HepG2 (cell line): Measurements from ENCODE around the gene ARHGEF10L. TPM values are rescaled to one million over a fixed set of nuclear protein-coding genes. Genes with fewer than 3 reads are reported as not detected.

ENCODE experiments used
- KAT8 ChIP-seq: IDR thresholded peaks from 2 replicates; pipeline ENCODE4 v1.6.1; 2016; ENCODE audit warnings: missing genetic modification reagents, missing compliant biosample characterization
- MAZ ChIP-seq, 2 experiments: sonication (generic) in 1 of 2; formaldehyde crosslinking in 1 of 2; IDR thresholded peaks; 2 replicates each; pipeline versions ENCODE4 v1.5.0 to v1.6.1; 2012 to 2020; ENCODE audit warnings: low read depth in 2 of 2, mild to moderate bottlenecking in 2 of 2, borderline replicate concordance in 1 of 2, improper control_type of control experiment in 1 of 2, low read length in 1 of 2, missing genetic modification reagents in 1 of 2, moderate library complexity in 1 of 2
- SP1 ChIP-seq, 2 experiments: fragments of 450-650 bp in 1 of 2; sonication (generic) in 1 of 2; formaldehyde crosslinking in 1 of 2; IDR thresholded peaks; 2 replicates each; pipeline versions ENCODE4 v1.4.0 to v1.6.1; 2016 to 2020; ENCODE audit warnings: missing genetic modification reagents in 1 of 2
- ZBTB26 ChIP-seq: IDR thresholded peaks from 2 replicates; pipeline ENCODE4 v1.6.1; 2016; ENCODE audit warnings: missing compliant biosample characterization, missing genetic modification reagents, borderline replicate concordance
- ZBTB40 ChIP-seq, 2 experiments: fragments of 450-650 bp in 1 of 2; sonication (generic) in 1 of 2; formaldehyde crosslinking in 1 of 2; IDR thresholded peaks; 2 replicates each; pipeline versions ENCODE4 v1.6.1 to v1.8.0; 2016 to 2022; ENCODE audit warnings: antibody characterized with exemption in 1 of 2, mild to moderate bottlenecking in 1 of 2, missing genetic modification reagents in 1 of 2
- ZNF331 ChIP-seq: sonication (generic); formaldehyde crosslinking; IDR thresholded peaks from 2 replicates; pipeline ENCODE4 v1.4.0; 2020; ENCODE audit warnings: missing genetic modification reagents
- ZNF609 ChIP-seq: sonication (generic); formaldehyde crosslinking; IDR thresholded peaks from 2 replicates; pipeline ENCODE4 v1.4.0; 2020; ENCODE audit warnings: mild to moderate bottlenecking, missing genetic modification reagents, borderline replicate concordance
- polyA plus RNA-seq, 8 experiments: library from polyadenylated mRNA; depleted of rRNA in 3 of 8; stranded (reverse) in 7 of 8; unstranded in 1 of 8; fragments of >200 nt; fragmentation: Illumina TruSeq in 4 of 8; extraction: Trizol in 4 of 8; gene quantifications; 2 replicates each; pipeline versions ENCODE4 v1.2.1 to v1.2.3, GENCODE V29; 2011 to 2016; ENCODE audit warnings: low read depth in 4 of 8, missing spikeins in 1 of 8, mixed read lengths in 1 of 8; ENCODE audit not compliant: insufficient read depth in 1 of 8
- total RNA-seq, 5 experiments: library from RNA; depleted of rRNA; stranded (reverse); fragments of >200 nt; fragmentation: Illumina TruSeq; extraction: Trizol; gene quantifications; 2 replicates each; pipeline ENCODE4 v1.2.3, GENCODE V29; 2016; ENCODE audit warnings: low read depth in 1 of 5

ARHGEF10L gene
- total and polyA plus RNA-seq, 2 of the 13 experiments (the other 11 are each of a cell fraction or from before 2014, with no cell fraction given): 46.5 to 78.3 TPM

- TF ChIP-seq ZBTB40 (IDR thresholded peaks at IDR 0.05): no peak
- TF ChIP-seq ZBTB40 (CRISPR knock-in tag; IDR thresholded peaks at IDR 0.05): peak; percentile 42; the same call in 1 of the 2 replicates
- no peak; the same call in 1 of the 2 replicates for TF ChIP-seq KAT8 (CRISPR knock-in tag)
- peak; percentile 75 for TF ChIP-seq ZNF331 (CRISPR knock-in tag)
- TF ChIP-seq MAZ (IDR thresholded peaks at IDR 0.05; ENCODE audit: borderline replicate concordance, low read depth, low read length): peak; percentile 53; the same call in 1 of the 2 replicates
- TF ChIP-seq MAZ (CRISPR knock-in tag; IDR thresholded peaks at IDR 0.05; ENCODE audit: low read depth): peak; percentile 55; the same call in 1 of the 2 replicates
- peak; percentile 85; the same call in 1 of the 2 replicates for TF ChIP-seq ZNF609 (CRISPR knock-in tag)
- no peak for TF ChIP-seq SP1 (IDR thresholded peaks at IDR 0.05)
- 0 out of 2 replicates have a peak, but pooled peaks have one; percentile 42 for TF ChIP-seq SP1 (CRISPR knock-in tag; IDR thresholded peaks at IDR 0.05)
- 0 out of 2 replicates have a peak, but pooled peaks have one; percentile 55 for TF ChIP-seq ZBTB26 (CRISPR knock-in tag)
These were observed 48.8 kb downstream of the ARHGEF10L start (continued) for GRCh38 chr1:17588048-17588871.
